NCI-H2171 (cell line): ENCODE data around the gene FRAS1.
"Not testable (repeated sequence)": the region's sequence is repeated elsewhere in the genome, so short reads cannot be mapped to it uniquely, and the experiment has no call there.

Experiments used
- DNase-seq: peaks from one replicate; lab custom pipeline; 2025; lab: John Stamatoyannopoulos, UW

Gene FRAS1

GRCh38 chr4:78328591-78328990 is 271.5 kb downstream of the FRAS1 start:
- DNase-seq: not testable (repeated sequence)

DNA sequence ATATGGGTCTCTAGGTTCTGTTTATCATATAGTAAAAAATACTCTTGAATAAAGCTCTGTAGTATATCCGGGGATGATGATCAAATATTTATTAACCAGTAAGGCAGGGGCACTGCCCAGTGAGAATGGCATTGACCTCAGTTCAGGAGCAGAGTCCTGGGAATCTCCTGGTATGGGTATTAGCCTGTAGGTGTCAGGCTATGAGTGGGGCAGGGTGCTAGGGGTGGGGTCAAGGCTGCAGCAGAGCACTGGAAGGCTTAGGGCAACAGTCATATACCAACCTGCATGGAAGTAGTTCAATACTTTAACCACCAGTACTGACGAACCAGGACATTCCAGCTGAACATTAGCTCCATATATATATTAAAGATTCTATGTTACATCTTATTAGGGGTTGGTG is 274.1 kb downstream of the FRAS1 start:
- no peak for DNase-seq

- DNase-seq: no peak
These were observed 274.8 kb downstream of the FRAS1 start for GRCh38 chr4:78331965-78332364.

DNA sequence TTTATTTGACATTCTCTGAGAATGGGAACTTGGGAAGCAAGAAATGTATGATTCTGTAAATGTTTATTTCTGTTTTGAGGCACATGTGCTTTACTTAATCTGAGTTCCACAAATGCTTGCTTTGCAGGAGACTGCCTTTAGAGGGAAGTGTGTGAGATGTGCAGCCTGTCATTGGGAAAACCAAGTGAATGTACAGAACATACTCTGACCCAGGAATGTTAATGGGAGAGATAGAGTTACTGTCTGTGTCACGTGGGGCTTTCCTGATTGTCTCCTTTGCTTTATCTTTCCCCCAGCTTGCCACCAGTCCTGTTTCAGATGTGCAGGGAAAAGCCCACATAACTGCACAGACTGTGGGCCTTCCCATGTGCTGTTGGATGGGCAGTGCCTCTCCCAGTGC is 275.9 kb downstream of the FRAS1 start:
- DNase-seq: no peak

- no peak for DNase-seq
These were observed 279.2 kb downstream of the FRAS1 start for GRCh38 chr4:78336093-78336943.

DNA sequence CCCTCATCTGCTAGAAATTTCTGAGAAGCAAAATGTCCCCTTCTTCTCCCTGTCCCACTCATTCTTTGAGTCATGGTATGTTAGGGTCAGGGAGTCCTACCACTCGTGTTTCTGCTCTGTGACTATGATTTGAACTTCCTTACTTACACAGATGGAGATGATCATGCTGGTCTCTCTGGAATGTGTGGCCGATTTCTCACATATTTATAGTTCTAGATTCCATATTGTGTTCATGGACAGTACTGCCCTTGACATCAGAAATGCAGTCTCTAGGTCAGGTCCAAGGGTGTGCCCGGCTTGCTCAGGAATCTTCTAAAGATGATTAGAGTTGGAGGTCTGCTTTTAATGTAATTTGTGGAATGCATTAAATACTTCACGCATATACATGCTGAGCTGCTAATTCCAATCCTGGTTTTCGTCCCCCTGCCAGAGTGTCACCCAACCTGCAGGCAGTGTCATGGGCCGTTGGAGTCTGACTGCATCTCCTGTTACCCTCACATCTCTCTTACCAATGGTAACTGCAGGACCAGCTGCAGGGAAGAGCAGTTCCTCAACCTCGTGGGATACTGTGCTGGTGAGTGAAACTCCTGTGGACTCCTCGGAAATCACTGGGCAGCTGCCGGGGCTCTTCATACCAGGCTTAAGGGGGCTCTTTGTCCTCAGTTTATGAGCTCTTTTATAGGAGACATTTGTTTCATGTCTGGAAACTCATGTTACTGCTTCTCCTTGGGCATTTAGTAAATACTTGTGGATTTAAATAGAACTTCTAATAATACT is 280.3 kb downstream of the FRAS1 start:
- no peak for DNase-seq

DNA sequence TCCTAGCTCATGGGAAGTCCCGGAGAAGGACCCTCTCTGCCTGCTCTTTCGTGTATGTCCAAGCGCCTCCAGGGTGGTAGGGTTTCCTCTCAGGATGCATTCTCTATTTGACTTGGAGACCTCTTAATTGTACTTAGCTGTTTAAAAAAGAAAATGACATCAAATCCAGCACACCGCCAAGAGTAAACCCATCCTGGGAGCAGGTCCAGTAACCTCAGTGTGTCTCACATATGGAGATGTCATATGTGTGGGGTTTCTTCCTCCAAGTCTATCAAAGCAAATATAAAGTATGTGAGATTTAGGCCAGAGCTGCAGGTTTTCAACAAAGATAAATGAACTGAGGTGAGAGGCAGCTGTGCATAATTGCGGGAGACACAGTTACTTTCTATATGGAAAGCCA is 285.0 kb downstream of the FRAS1 start:
- no peak for DNase-seq

DNA sequence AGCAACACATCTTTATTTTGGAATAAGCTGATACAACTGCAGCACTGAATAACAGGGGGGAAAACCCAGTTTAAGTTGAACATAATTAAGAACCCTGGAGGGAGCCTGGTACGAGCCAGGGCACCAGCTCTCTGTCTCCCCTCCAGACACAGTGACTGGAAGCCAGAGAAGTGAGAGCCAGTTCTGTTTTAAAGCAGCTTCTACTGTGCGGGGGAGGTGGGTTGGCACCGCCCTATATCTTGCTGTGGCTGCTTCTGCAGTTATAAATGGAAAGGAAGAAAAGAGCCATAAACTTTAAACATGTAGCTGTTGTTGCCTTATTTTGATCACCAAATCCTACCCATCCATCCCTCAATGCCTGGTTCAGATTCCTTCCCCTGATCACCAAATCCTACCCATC is 286.6 kb downstream of the FRAS1 start:
- no peak for DNase-seq

DNA sequence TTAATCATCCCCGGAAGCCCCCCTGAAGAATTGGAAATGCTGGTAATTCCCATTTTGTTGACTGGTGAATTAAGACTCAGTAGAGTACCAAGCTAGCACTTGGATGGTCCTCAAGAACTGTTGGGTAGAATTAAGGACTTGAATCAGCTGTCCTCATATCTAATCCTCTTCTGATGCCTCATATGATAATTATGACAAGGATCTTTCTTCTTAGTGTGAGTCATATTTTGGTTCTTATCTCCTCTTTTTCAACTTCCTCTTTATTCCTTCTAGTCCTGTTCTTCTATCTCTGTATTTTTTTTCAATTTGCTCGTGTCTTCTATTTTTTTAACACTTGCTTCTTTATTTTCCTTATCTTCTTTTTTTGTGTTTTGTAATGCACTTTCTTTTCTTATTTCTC is 288.1 kb downstream of the FRAS1 start:
- DNase-seq: no peak

DNA sequence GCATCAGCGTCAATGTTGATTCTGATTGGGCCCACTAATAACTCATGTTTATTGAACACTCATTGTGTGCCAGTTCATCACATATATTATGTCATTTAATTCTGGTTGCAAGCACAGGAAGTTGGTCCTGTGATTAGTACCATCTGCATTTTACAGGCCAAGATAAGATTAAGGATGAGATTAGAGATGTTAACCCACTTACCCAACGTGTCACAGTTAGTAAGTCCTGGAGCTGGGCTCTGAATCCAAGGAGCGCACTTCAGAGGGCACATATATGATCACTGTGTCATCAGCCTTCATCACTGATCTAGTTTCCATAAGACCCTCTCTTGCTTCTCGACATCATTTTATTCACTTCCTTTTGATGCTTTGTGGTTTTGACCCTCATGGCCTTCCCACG is 289.1 kb downstream of the FRAS1 start:
- DNase-seq: no peak

- DNase-seq: no peak
These were observed 290.4 kb downstream of the FRAS1 start for GRCh38 chr4:78347527-78347926.

DNA sequence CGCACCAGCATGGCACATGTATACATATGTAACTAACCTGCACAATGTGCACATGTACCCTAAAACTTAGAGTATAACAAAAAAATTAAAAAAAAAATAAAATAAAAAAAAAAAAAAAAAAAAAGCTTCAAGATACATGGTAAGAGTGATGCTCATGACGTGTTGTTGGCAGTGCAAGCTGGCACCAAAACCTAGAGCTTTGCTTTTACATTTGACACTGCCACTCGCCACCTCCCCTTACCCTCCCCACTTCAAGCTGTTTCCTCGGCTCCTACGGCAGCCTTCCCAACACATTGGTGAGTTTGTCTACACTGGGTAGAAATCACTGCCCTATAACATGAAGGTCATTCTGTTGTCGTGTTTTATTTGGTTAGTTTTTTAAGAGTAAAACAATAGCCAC is 296.8 kb downstream of the FRAS1 start:
- DNase-seq: no peak

- DNase-seq: no peak
These were observed 297.7 kb downstream of the FRAS1 start for GRCh38 chr4:78354782-78355181.

- no peak for DNase-seq
These were observed 298.2 kb downstream of the FRAS1 start for GRCh38 chr4:78355306-78355705.

GRCh38 chr4:78356251-78356786 is 299.2 kb downstream of the FRAS1 start:
- DNase-seq: no peak

DNA sequence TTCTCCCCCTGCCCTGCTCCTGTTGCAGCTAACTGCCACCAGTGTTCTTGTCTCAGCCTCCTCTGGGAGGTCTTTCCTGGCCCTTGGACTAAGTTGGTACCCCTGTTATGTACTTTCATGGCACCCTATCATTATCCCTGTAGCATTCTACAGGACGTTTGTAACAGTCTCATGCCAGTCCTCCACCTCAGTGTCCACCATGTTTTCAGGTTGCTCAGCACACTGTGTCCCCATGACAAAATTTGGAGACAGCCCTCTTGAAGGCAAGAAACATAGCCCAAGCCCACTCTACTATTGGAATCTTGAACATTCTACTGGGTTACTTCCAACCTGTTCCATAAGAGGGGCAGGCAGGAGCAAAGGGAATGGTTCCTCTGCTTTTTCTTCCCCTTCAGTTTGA is 300.0 kb downstream of the FRAS1 start:
- DNase-seq: no peak

GRCh38 chr4:78360466-78360865 is 303.3 kb downstream of the FRAS1 start:
- DNase-seq: no peak

GRCh38 chr4:78361621-78362120 is 304.5 kb downstream of the FRAS1 start:
- no peak for DNase-seq

DNA sequence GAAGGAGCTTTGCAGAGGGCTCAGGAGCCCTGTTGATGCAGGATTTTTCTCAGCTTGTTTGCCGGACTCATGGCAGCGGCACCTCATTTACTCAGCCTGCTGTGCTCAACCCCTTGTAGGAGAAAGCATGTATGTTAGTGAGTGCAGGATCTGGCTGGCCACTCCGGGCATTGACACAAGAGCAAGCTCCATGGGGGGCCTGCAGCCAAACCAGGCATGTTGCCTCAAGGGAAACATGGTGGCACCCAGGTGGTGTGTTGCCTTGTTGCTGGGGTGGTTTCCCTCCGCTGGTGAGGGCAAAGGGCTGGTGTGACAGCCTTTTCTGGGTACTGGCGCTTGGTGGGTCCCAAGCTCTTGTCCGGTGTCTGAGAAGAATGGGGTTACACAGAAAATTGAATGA is 305.2 kb downstream of the FRAS1 start:
- DNase-seq: no peak

GRCh38 chr4:78363031-78363570 is 306.0 kb downstream of the FRAS1 start:
- DNase-seq: no peak

GRCh38 chr4:78369679-78370078 is 312.6 kb downstream of the FRAS1 start:
- DNase-seq: no peak

GRCh38 chr4:78370631-78371372 is 313.7 kb downstream of the FRAS1 start:
- DNase-seq: no peak
